SH-SY5Y (cell line): ENCODE measurements around the gene FLOT1.

Source experiments
- GATA2 ChIP-seq: IDR thresholded peaks from 2 replicates; pipeline ENCODE4 v1.6.1; 2011; ENCODE audit warnings: mild to moderate bottlenecking, low read depth, low read length
- GATA3 ChIP-seq: IDR thresholded peaks from 2 replicates; pipeline ENCODE4 v1.6.1; 2011; ENCODE audit warnings: low read depth, mild to moderate bottlenecking, low read length, moderate library complexity

DNA sequence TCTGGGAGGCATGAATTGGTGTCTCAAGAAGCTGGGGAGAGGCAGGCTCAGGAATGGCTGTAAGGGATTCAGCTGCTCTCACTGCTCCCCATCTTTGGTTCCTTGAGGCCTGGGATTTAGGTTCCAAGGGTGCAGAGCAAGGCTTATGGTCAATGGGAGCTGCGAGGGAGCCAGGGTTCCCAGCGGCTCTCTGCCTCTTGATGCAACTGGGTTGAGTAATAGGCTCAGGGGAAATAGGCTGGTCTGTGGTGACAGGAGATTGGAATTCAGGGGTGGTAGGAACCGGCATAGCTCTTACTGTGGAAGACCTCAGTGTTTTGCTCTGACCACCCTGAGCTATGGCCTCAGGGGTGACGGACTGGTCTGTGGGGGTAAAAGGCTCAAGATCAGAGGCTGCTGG is 38.7 kb downstream of the FLOT1 start:
- TF ChIP-seq GATA3 (no peak), GATA2 (no peak)
